GM19372 (cell line): Measurements from ENCODE around the gene ETS2.

Source experiments
- ATAC-seq: cut with Tn5 transposase; IDR thresholded peaks from one replicate; pipeline ENCODE4 v1.9.1; 2021; ENCODE audit warnings: mild to moderate bottlenecking, low read depth, moderate library complexity; ENCODE audit not compliant: unreplicated experiment

Gene ETS2

GRCh38 chr21:38852278-38852677 lies 46.5 kb downstream of the ETS2 start:
- ATAC-seq = no peak

- no peak for ATAC-seq
Observed at GRCh38 chr21:38852708-38853107, 47.0 kb downstream of the ETS2 start.

GRCh38 chr21:38853421-38853919 lies 47.7 kb downstream of the ETS2 start:
- no peak for ATAC-seq

GRCh38 chr21:38857152-38857825 lies 51.6 kb downstream of the ETS2 start:
- ATAC-seq = no peak

GRCh38 chr21:38858026-38858811 lies 52.5 kb downstream of the ETS2 start:
- ATAC-seq = no peak

GRCh38 chr21:38858812-38859205 lies 53.1 kb downstream of the ETS2 start:
- no peak for ATAC-seq

GRCh38 chr21:38859852-38860251 lies 54.1 kb downstream of the ETS2 start:
- no peak for ATAC-seq

- no peak for ATAC-seq
Observed at GRCh38 chr21:38861056-38861455, 55.3 kb downstream of the ETS2 start.

GRCh38 chr21:38861989-38862683 lies 56.4 kb downstream of the ETS2 start:
- peak; percentile 82 for ATAC-seq

GRCh38 chr21:38863291-38863690 lies 57.6 kb downstream of the ETS2 start:
- ATAC-seq = no peak

- no peak for ATAC-seq
Observed at GRCh38 chr21:38863843-38864363, 58.2 kb downstream of the ETS2 start.

GRCh38 chr21:38864964-38865363 lies 59.2 kb downstream of the ETS2 start:
- ATAC-seq = no peak

- no peak for ATAC-seq
Observed at GRCh38 chr21:38869196-38869595, 63.5 kb downstream of the ETS2 start.

GRCh38 chr21:38869946-38870345 lies 64.2 kb downstream of the ETS2 start:
- no peak for ATAC-seq
